ENCODE measurements around the gene PRCC.
A peak's percentile ranks its signal among the peaks of the same experiment; 100 is the strongest.

PRCC gene

GRCh38 chr1:156801409-156802121 lies 34.2 kb downstream of the PRCC start:
- H3K4me3 ChIP-seq (ENCODE audit: low read depth, low read length): no peak overlapping the region
- peak; percentile 56 for TF ChIP-seq CTCF (conservative IDR thresholded peaks at IDR 0.05; ENCODE audit: low read depth, low read length)
- DNase-seq (ENCODE audit: low read depth): peak; percentile 85

- no peak for TF ChIP-seq CTCF (conservative IDR thresholded peaks at IDR 0.05; ENCODE audit: low read depth, low read length)
- no peak overlapping the region for H3K4me3 ChIP-seq (ENCODE audit: low read depth, low read length)
- DNase-seq (ENCODE audit: low read depth): no peak
Observed at GRCh38 chr1:156802421-156802935, 35.1 kb downstream of the PRCC start.

GRCh38 chr1:156803086-156803851 lies 35.9 kb downstream of the PRCC start:
- no peak overlapping the region for H3K4me3 ChIP-seq (ENCODE audit: low read depth, low read length)
- TF ChIP-seq CTCF (conservative IDR thresholded peaks at IDR 0.05; ENCODE audit: low read depth, low read length): no peak
- DNase-seq (ENCODE audit: low read depth): peak; percentile 35

GRCh38 chr1:156804026-156804425 lies 36.7 kb downstream of the PRCC start:
- no peak for DNase-seq (ENCODE audit: low read depth)
- no peak overlapping the region for H3K4me3 ChIP-seq (ENCODE audit: low read depth, low read length)
- no peak for TF ChIP-seq CTCF (conservative IDR thresholded peaks at IDR 0.05; ENCODE audit: low read depth, low read length)

- no peak overlapping the region for H3K4me3 ChIP-seq (ENCODE audit: low read depth, low read length)
- DNase-seq (ENCODE audit: low read depth): peak; percentile 38
- TF ChIP-seq CTCF (conservative IDR thresholded peaks at IDR 0.05; ENCODE audit: low read depth, low read length): no peak
Observed at GRCh38 chr1:156804572-156805243, 37.4 kb downstream of the PRCC start.

- H3K4me3 ChIP-seq (ENCODE audit: low read depth, low read length): no peak overlapping the region
- peak; percentile 87 for DNase-seq (ENCODE audit: low read depth)
- no peak for TF ChIP-seq CTCF (conservative IDR thresholded peaks at IDR 0.05; ENCODE audit: low read depth, low read length)
Observed at GRCh38 chr1:156805766-156806511, 38.6 kb downstream of the PRCC start.
